ENCODE data around the gene PTPRG. TPM values are rescaled to one million over a fixed set of nuclear protein-coding genes. Genes with fewer than 3 reads are reported as not detected.
"Not testable (repeated sequence)": the region's sequence is repeated elsewhere in the genome, so short reads cannot be mapped to it uniquely, and the experiment has no call there.

The PTPRG gene
- total RNA-seq, 1 donor from 2014 or later: 124 TPM

- DNase-seq (ENCODE audit: low spot score): no peak
Measured at GRCh38 chr3:62036726-62037125, 475.4 kb downstream of the PTPRG start.

- not testable (repeated sequence) for DNase-seq (ENCODE audit: low spot score)
Measured at GRCh38 chr3:62038798-62039197, 477.4 kb downstream of the PTPRG start.

GRCh38 chr3:62039586-62039985 lies 478.2 kb downstream of the PTPRG start:
- DNase-seq (ENCODE audit: low spot score): no peak

- no peak for DNase-seq (ENCODE audit: low spot score)
Measured at GRCh38 chr3:62041681-62042080, 480.3 kb downstream of the PTPRG start.

- no peak for DNase-seq (ENCODE audit: low spot score)
Measured at GRCh38 chr3:62044874-62045411, 483.6 kb downstream of the PTPRG start.

GRCh38 chr3:62046326-62046725 lies 485.0 kb downstream of the PTPRG start:
- DNase-seq (ENCODE audit: low spot score): no peak

- DNase-seq (ENCODE audit: low spot score): no peak
Measured at GRCh38 chr3:62048577-62048976, 487.2 kb downstream of the PTPRG start.

- DNase-seq (ENCODE audit: low spot score): no peak
Measured at GRCh38 chr3:62049033-62049432, 487.7 kb downstream of the PTPRG start.

GRCh38 chr3:62051506-62051905 lies 490.1 kb downstream of the PTPRG start:
- no peak for DNase-seq (ENCODE audit: low spot score)

- DNase-seq (ENCODE audit: low spot score): no peak
Measured at GRCh38 chr3:62052331-62052730, 491.0 kb downstream of the PTPRG start.

GRCh38 chr3:62056658-62057057 lies 495.3 kb downstream of the PTPRG start:
- DNase-seq (ENCODE audit: low spot score): no peak

GRCh38 chr3:62057339-62058047 lies 496.1 kb downstream of the PTPRG start:
- no peak for DNase-seq (ENCODE audit: low spot score)

- DNase-seq (ENCODE audit: low spot score): no peak
Measured at GRCh38 chr3:62065985-62066693, 504.8 kb downstream of the PTPRG start.

GRCh38 chr3:62068337-62068736 lies 507.0 kb downstream of the PTPRG start:
- DNase-seq (ENCODE audit: low spot score): no peak

- no peak for DNase-seq (ENCODE audit: low spot score)
Measured at GRCh38 chr3:62070891-62071290, 509.5 kb downstream of the PTPRG start.

- no peak for DNase-seq (ENCODE audit: low spot score)
Measured at GRCh38 chr3:62073038-62073437, 511.7 kb downstream of the PTPRG start.

- no peak for DNase-seq (ENCODE audit: low spot score)
Measured at GRCh38 chr3:62084558-62084957, 523.2 kb downstream of the PTPRG start.

- no peak for DNase-seq (ENCODE audit: low spot score)
Measured at GRCh38 chr3:62088472-62089104, 527.2 kb downstream of the PTPRG start.

GRCh38 chr3:62090066-62090465 lies 528.7 kb downstream of the PTPRG start:
- DNase-seq (ENCODE audit: low spot score): no peak

- no peak for DNase-seq (ENCODE audit: low spot score)
Measured at GRCh38 chr3:62090519-62090918, 529.1 kb downstream of the PTPRG start.

GRCh38 chr3:62093025-62093424 lies 531.7 kb downstream of the PTPRG start:
- no peak for DNase-seq (ENCODE audit: low spot score)

- DNase-seq (ENCODE audit: low spot score): no peak
Measured at GRCh38 chr3:62094461-62094860, 533.1 kb downstream of the PTPRG start.
